Measurements from ENCODE around the gene ATP13A3.

- TF ChIP-seq GATA3 (IDR thresholded peaks at IDR 0.05; ENCODE audit: low read depth, low read length) (no peak), GATA2 (IDR thresholded peaks at IDR 0.05; ENCODE audit: low read depth, low read length) (no peak)
Observed at GRCh38 chr3:194375473-194376240, 111.1 kb downstream of the ATP13A3 start.

All from SH-SY5Y (cell line).